AG10803 (cell line): ENCODE data around the gene GCH1.

Experiments used
- DNase-seq: peaks from one replicate; pipeline ENCODE4 v3.0.0; 2010; ENCODE audit warnings: low read depth
- H3K4me3 ChIP-seq: 2 replicates; pipeline ENCODE4 v1.5.1; 2011; ENCODE audit warnings: mild to moderate bottlenecking, low read length, control low read depth
- TF ChIP-seq, protein P1 (sequence below): conservative IDR thresholded peaks from 2 replicates; pipeline ENCODE4 v1.5.1; 2011; ENCODE audit warnings: mild to moderate bottlenecking, low read length, control low read depth, inconsistent platforms

The GCH1 gene

DNA sequence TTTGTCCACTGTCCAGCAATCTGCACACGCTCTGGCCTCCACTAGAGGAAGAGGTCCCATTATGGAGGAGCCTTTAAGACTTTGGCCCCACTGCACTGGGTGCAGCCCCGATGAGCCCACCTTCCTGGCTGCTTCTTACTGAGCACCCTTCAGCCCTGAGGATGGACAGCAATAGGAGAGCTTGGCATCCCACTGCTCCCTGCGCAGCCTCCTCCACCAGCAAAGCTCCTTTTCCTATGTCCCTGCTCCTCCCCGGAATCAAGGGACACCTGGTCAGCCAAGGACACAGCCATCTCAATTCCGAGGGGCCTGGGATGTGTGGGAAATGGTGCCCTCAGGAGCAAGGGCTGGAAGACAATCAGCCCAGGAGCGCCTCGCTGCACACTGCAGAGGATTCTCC lies 94.7 kb downstream of the GCH1 start:
- DNase-seq, result no peak
- TF ChIP-seq, protein P1, sequence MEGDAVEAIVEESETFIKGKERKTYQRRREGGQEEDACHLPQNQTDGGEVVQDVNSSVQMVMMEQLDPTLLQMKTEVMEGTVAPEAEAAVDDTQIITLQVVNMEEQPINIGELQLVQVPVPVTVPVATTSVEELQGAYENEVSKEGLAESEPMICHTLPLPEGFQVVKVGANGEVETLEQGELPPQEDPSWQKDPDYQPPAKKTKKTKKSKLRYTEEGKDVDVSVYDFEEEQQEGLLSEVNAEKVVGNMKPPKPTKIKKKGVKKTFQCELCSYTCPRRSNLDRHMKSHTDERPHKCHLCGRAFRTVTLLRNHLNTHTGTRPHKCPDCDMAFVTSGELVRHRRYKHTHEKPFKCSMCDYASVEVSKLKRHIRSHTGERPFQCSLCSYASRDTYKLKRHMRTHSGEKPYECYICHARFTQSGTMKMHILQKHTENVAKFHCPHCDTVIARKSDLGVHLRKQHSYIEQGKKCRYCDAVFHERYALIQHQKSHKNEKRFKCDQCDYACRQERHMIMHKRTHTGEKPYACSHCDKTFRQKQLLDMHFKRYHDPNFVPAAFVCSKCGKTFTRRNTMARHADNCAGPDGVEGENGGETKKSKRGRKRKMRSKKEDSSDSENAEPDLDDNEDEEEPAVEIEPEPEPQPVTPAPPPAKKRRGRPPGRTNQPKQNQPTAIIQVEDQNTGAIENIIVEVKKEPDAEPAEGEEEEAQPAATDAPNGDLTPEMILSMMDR, result no peak
- no peak overlapping the region for H3K4me3 ChIP-seq

DNA sequence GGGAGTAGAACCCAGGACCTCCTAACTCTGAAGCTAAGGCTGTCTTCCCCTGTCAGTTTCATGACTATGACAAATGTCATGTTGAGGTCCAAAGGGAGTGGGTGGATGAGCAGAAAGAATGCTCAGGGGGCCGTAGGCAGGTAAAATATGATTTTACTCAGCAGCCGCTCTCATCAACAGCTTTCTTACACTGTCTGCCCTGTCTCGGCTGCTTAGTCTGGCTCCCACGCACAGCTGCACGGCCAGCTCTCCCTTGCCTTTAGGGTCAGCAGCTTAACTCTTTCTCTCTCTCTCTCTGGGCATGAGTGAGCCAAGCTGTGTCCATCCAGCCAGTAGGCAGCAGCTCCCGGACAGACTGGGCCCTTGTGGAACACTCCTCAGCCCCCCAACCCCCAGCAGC lies 95.2 kb downstream of the GCH1 start:
- TF ChIP-seq, protein P1, result no peak
- no peak overlapping the region for H3K4me3 ChIP-seq
- DNase-seq, result no peak

DNA sequence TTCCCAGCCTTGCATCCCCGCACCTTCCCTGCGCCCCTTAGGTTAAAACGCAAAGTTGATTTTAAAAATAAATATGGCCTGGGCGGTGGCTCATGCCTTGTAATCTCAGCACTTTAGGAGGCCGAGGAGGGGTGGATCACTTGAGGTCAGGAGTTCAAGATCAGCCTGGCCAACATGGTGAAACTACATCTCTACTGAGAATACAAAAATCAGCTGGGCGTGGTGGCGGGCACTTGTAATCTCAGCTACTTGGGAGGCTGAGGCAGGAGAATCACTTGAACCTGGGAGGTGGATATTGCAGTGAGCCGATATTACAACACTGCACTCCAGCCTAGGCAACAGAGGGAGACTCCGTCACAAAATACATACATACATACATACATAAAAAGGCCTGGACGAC lies 96.0 kb downstream of the GCH1 start:
- DNase-seq, result no peak
- H3K4me3 ChIP-seq, result no peak overlapping the region
- TF ChIP-seq, protein P1, result no peak

DNA sequence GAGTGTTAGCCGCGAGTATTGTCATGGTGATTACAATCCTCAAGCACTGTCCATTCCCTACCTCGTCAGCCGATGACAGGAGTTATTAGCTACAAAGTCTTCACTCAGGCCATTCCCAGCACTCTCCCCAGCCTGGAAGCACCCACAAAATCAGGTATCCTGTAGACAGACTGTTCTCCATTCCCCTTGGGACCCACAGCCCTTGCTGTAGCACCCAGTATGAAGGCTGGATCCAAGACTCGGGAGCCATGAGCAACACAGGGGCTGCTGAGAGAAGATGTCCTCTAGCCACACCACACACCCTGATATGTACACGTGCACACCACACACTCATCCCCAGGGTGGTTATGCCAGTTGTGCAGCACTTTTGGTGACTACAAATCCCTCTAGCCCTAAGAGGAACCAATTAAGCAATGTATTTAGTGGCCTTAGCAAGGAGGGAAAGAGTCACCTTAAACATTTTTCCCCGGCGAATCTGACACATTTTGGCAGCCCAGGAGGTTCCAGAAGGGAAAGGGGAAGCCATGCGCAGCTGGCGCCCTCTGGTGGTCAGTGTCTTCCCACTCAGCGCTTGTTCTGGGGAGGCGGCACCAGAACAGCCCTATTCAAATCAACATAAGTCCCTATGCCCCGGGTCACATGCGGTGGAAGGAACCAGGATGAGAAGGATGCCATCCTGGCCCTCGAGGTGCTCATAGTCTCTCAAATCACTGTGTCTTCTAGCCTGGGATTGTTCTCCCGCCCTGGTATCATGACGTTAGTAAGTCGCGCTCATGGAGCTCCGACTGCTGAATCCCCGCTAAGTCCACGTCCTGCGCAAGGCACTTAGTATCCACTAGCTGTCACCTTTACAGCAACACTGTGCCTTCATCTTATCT lies 96.9 kb downstream of the GCH1 start:
- DNase-seq, result peak; percentile 75
- H3K4me3 ChIP-seq, result peak overlapping the region; percentile 24
- TF ChIP-seq, protein P1, result peak; percentile 96

DNA sequence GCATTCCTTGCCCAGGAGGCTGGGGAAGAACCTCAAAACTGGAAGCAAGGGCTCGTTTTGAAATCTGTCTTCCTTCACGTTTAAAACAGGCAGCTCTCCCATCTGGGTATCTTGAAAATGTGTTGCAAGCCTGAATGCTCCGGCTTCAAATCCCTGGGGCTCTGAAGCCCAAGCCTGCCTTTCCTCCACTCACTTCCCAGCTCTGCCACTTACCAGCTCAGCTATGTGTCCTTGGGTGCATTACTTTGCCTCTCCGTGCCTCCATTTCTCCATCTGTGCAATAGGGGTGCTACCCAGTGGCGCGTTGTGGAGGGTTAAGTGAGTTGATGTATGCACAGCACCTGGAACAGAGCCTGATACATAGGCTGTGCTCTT lies 97.6 kb downstream of the GCH1 start:
- TF ChIP-seq, protein P1, result no peak
- peak; percentile 16 for DNase-seq
- H3K4me3 ChIP-seq, result no peak overlapping the region

DNA sequence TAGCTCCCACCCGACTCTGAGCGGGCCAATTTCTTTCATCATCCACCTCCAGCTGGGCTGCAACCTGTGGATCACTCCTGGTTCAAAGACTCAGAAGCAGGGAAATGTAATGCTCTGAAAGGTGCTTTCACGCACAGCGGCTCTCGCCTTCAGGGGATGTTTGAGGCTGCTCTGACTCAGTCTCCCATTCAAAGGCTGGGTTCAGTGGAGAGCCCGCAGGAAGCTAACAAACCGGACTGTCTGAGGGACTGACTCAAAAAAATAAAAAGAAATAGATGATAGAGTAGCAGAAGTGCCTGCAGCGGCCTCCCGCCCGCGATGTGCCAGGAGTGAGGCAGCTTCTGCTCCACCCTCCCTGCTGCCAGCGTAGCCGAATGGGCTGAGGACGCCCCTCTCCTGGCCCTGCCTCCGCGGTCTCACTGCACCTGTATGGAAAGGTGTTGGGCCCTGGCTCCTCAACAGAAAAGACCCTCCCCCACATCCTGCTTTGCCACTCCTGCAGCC lies 98.0 kb downstream of the GCH1 start:
- TF ChIP-seq, protein P1, result no peak
- no peak overlapping the region for H3K4me3 ChIP-seq
- DNase-seq, result no peak

DNA sequence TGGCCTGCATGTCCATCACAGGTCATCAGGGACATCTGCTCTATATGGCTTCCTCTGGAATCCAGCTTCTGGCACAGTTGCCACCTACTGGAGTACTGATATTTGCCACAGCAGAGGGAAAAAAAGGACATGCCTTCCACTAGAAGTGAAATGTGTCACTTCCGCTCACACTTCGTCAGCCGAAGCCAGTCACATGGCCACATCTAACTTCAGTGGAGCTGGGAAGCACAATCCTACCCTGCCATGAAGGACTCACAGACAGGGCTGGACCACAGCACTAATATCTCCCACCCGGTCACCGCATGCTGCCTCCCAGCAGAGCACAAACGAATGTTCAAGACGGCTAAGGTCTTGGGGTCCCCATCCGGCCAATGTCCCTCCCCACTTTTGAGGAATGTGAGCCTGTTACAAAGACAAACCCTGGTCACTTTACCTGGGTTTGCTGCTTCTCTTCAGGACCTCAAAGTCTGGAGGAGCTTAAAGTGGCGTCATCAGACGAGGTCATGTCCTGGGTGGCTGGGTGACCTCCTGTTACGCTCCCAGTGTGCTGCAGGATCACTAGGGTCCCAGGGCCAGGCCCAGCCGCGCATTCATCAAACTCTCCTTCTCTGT lies 98.6 kb downstream of the GCH1 start:
- DNase-seq, result no peak
- TF ChIP-seq, protein P1, result no peak
- no peak overlapping the region for H3K4me3 ChIP-seq
